HCT116 (cell line): ENCODE results near the gene RYR2. TPM values are rescaled to one million over a fixed set of nuclear protein-coding genes. Genes with fewer than 3 reads are reported as not detected.

Experiments
- ATAC-seq: fragments of 200-7000 bp; cut with Tn5 transposase; 2 replicates; pipeline ENCODE4 v1.9.1; 2020; ENCODE audit warnings: mild to moderate bottlenecking, moderate library complexity
- BruUV-seq: library from RNA; stranded (reverse); fragments of 400-500 nt; replicated peaks from 2 replicates; lab custom pipeline; 2021; lab: Mats Ljungman, UMichigan
- CTCF ChIA-PET: fragments of 300-600 bp; sonication (Branson Sonifier 250); formaldehyde crosslinking; loops from one replicate; lab custom pipeline; 2021; ENCODE audit warnings: antibody characterized with exemption; lab: Charles Lee
- POLR2A ChIA-PET: fragments of 300-600, 350-600 bp; sonication (Branson Sonifier 250); formaldehyde crosslinking; loops from one replicate; lab custom pipeline; 2021; ENCODE audit warnings: antibody characterized with exemption; lab: Charles Lee
- RAD21 ChIA-PET, 2 experiments: fragments of 300-600 bp; sonication (Branson Sonifier 250); formaldehyde crosslinking; loops; one replicate each; lab custom pipeline; 2023; ENCODE audit warnings: low total read pairs in 2 of 2; ENCODE audit not compliant: uncharacterized antibody in 2 of 2, unreplicated experiment in 2 of 2, low non-redundant PET in 1 of 2; lab: Charles Lee
- DNase-seq: peaks from one replicate; pipeline ENCODE4 v3.0.0-alpha.2; 2010; ENCODE audit warnings: low read depth, low spot score
- H2AFZ ChIP-seq: fragments of 200-600 bp; shearing (Covaris generic), sonication (generic); 2 replicates; pipeline ENCODE4 v1.6.1; 2017; ENCODE audit warnings: low read depth, mixed run types, mixed read lengths, antibody characterized with exemption, low read length; ENCODE audit not compliant: poor library complexity, severe bottlenecking
- H3K27ac ChIP-seq: 2 replicates; pipeline ENCODE4 v1.5.1; 2012; ENCODE audit warnings: low read depth, low read length
- H3K27me3 ChIP-seq: fragments of 200-600 bp; sonication (generic); 2 replicates; pipeline ENCODE4 v1.6.1; 2016; ENCODE audit warnings: mixed run types, low read length, mixed read lengths; ENCODE audit not compliant: insufficient read depth
- H3K36me3 ChIP-seq, 2 experiments: fragments of 200-500 bp in 1 of 2; fragments of 200-600 bp in 1 of 2; sonication (Bioruptor generic) in 1 of 2; sonication (generic) in 1 of 2; 2 replicates each; pipeline versions ENCODE4 v1.5.1 to v1.6.1; 2014 to 2016; ENCODE audit warnings: low read length in 2 of 2, inconsistent platforms in 1 of 2, mixed read lengths in 1 of 2, mixed run types in 1 of 2; ENCODE audit not compliant: insufficient read depth in 2 of 2, control insufficient read depth in 1 of 2
- H3K4me1 ChIP-seq, 2 experiments: fragments of 200-600 bp in 1 of 2; sonication (generic) in 1 of 2; 2 replicates each; pipeline versions ENCODE4 v1.5.1 to v1.6.1; 2012 to 2017; ENCODE audit warnings: low read length in 2 of 2, inconsistent platforms in 1 of 2, mild to moderate bottlenecking in 1 of 2, mixed read lengths in 1 of 2, mixed run types in 1 of 2, moderate library complexity in 1 of 2; ENCODE audit not compliant: insufficient read depth in 2 of 2, control insufficient read depth in 1 of 2
- H3K4me2 ChIP-seq: fragments of 200-600 bp; sonication (generic); 2 replicates; pipeline ENCODE4 v1.6.1; 2017; ENCODE audit warnings: mixed run types, low read length, mixed read lengths
- H3K4me3 ChIP-seq, 2 experiments: fragments of 200-600 bp in 1 of 2; sonication (generic) in 1 of 2; replicated peaks in 1 of 2; 2 replicates each; pipeline ENCODE4 v1.5.1; 2011 to 2016; ENCODE audit warnings: low read length in 2 of 2, control low read depth in 1 of 2, low read depth in 1 of 2, mild to moderate bottlenecking in 1 of 2, mixed read lengths in 1 of 2, mixed run types in 1 of 2
- H3K79me2 ChIP-seq: fragments of 200-600 bp; sonication (generic); 2 replicates; pipeline ENCODE4 v1.6.1; 2017; ENCODE audit warnings: mild to moderate bottlenecking, mixed run types, low read length, moderate library complexity, mixed read lengths; ENCODE audit not compliant: insufficient read depth
- H3K9ac ChIP-seq: fragments of 200-600 bp; sonication (generic); 2 replicates; pipeline ENCODE4 v1.6.1; 2016; ENCODE audit warnings: low read length, mixed read lengths
- H3K9me2 ChIP-seq: fragments of 200-600 bp; sonication (generic), shearing (Covaris generic); 2 replicates; pipeline ENCODE4 v1.6.1; 2017; ENCODE audit warnings: mixed run types, mild to moderate bottlenecking, moderate library complexity; ENCODE audit not compliant: insufficient read depth
- H3K9me3 ChIP-seq, 2 experiments: fragments of 200-500 bp in 1 of 2; fragments of 200-600 bp in 1 of 2; sonication (Bioruptor generic) in 1 of 2; sonication (generic) in 1 of 2; 2 replicates each; pipeline ENCODE4 v1.6.1; 2014 to 2017; ENCODE audit warnings: low read length in 2 of 2, mixed read lengths in 2 of 2, inconsistent platforms in 1 of 2, low read depth in 1 of 2, mild to moderate bottlenecking in 1 of 2, mixed run types in 1 of 2, moderate library complexity in 1 of 2; ENCODE audit not compliant: control insufficient read depth in 1 of 2, insufficient read depth in 1 of 2
- H4K20me1 ChIP-seq: fragments of 200-600 bp; sonication (generic), shearing (Covaris generic); 2 replicates; pipeline ENCODE4 v1.6.1; 2017; ENCODE audit warnings: mixed run types, mild to moderate bottlenecking, moderate library complexity; ENCODE audit not compliant: insufficient read depth
- CEBPB ChIP-seq: IDR thresholded peaks from 2 replicates; pipeline ENCODE4 v1.6.1; 2012; ENCODE audit warnings: low read depth
- ELF1 ChIP-seq: IDR thresholded peaks from 2 replicates; pipeline ENCODE4 v1.6.1; 2012; ENCODE audit warnings: low read depth, borderline replicate concordance
- EZH2phosphoT487 ChIP-seq: fragments of 200-600 bp; IDR thresholded peaks from 2 replicates; pipeline ENCODE4 v1.6.1; 2018; ENCODE audit warnings: antibody characterized with exemption, borderline replicate concordance
- FOSL1 ChIP-seq: IDR thresholded peaks from 2 replicates; pipeline ENCODE4 v1.6.1; 2012; ENCODE audit warnings: low read depth
- POLR2A ChIP-seq: IDR thresholded peaks from 2 replicates; pipeline ENCODE4 v1.7.0; 2011; ENCODE audit warnings: borderline replicate concordance; ENCODE audit not compliant: insufficient read depth, insufficient read length; ENCODE audit errors: extremely low read depth
- RAD21 ChIP-seq: IDR thresholded peaks from 2 replicates; pipeline ENCODE4 v1.6.1; 2012; ENCODE audit warnings: low read depth, mild to moderate bottlenecking
- SIN3A ChIP-seq: IDR thresholded peaks from 2 replicates; pipeline ENCODE4 v1.6.1; 2012; ENCODE audit warnings: low read depth
- SP1 ChIP-seq: IDR thresholded peaks from 2 replicates; pipeline ENCODE4 v1.6.1; 2012; ENCODE audit warnings: low read depth
- SRF ChIP-seq: IDR thresholded peaks from 2 replicates; pipeline ENCODE4 v1.6.1; 2012; ENCODE audit warnings: low read depth
- TCF7L2 ChIP-seq: IDR thresholded peaks from 2 replicates; pipeline ENCODE4 v1.7.0; 2011; ENCODE audit warnings: borderline replicate concordance, inconsistent platforms; ENCODE audit not compliant: insufficient read depth, insufficient read length; ENCODE audit errors: extremely low read depth
- YY1 ChIP-seq: IDR thresholded peaks from 2 replicates; pipeline ENCODE4 v1.6.1; 2011; ENCODE audit warnings: low read length, low read depth, moderate library complexity, mild to moderate bottlenecking; ENCODE audit not compliant: insufficient replicate concordance; ENCODE audit errors: extremely low read depth
- ZFX ChIP-seq: fragments of 450-650 bp; IDR thresholded peaks from 2 replicates; pipeline ENCODE4 v1.6.1; 2017
- intact Hi-C: fragments of 100-400 bp; cut with micrococcal nuclease; formaldehyde crosslinking; loops from 2 replicates; pipeline ENCODE4 v1.10.0; 2022
- total RNA-seq: library from RNA; stranded (reverse); gene quantifications from one replicate; pipeline ENCODE4 v1.2.1, GENCODE V29; 2021; ENCODE audit not compliant: unreplicated experiment
- TF ChIP-seq, protein P1 (sequence below), 3 experiments: fragments of 200-600 bp in 1 of 3; sonication (generic) in 1 of 3; IDR thresholded peaks in 2 of 3; conservative IDR thresholded peaks in 1 of 3; 2 replicates each; pipeline ENCODE4 v1.5.1; 2012 to 2017; ENCODE audit warnings: low read depth in 2 of 3, low read length in 2 of 3, antibody characterized with exemption in 1 of 3, borderline replicate concordance in 1 of 3, control low read depth in 1 of 3, mild to moderate bottlenecking in 1 of 3, mixed read lengths in 1 of 3, mixed run types in 1 of 3, moderate library complexity in 1 of 3; ENCODE audit not compliant: insufficient read depth in 1 of 3
- TF ChIP-seq, protein P2 (sequence below): IDR thresholded peaks from 2 replicates; pipeline ENCODE4 v1.6.1; 2012
- TF ChIP-seq, protein P3 (sequence below): IDR thresholded peaks from 2 replicates; pipeline ENCODE4 v1.6.1; 2011; ENCODE audit warnings: mild to moderate bottlenecking, low read length, moderate library complexity; ENCODE audit not compliant: insufficient replicate concordance; ENCODE audit errors: extremely low read depth
- TF ChIP-seq, protein P4 (sequence below): IDR thresholded peaks from 2 replicates; pipeline ENCODE4 v1.6.1; 2012
- TF ChIP-seq, protein P5 (sequence below): IDR thresholded peaks from 2 replicates; pipeline ENCODE4 v1.6.1; 2012; ENCODE audit warnings: low read depth

The RYR2 gene
- total RNA-seq, 1 experiment from 2014 or later, result 0.02 TPM

DNA sequence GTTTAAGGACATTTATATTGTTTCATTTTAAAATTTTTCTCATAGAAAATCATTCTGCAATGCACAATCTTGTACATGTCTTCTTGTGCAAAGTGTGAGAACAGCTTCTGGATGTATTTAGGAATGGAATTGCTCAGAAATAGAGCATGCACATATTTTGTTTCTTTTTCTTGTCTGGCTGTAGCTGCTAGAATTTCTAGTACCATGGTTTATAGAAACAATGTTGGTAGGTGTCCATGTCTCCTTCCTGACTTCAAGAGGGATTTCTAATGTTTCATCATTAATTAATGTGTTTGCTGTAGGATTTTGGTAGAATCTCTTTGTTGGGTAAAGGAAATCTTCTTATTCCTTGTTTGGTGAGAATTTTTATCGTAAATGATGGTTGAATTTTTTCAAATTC, 99.0 kb downstream of the RYR2 start:
- Histone ChIP-seq H3K4me1 (no peaks in the 10 kb centered on the region), H3K9ac (no peak overlapping the region), H3K4me2 (no peak overlapping the region), H3K79me2 (no peaks in the 10 kb centered on the region), H3K9me3 (no peaks in the 10 kb centered on the region), H3K27me3 (no peaks in the 10 kb centered on the region), H3K27ac (no peak overlapping the region), H2AFZ (no peak overlapping the region), H3K36me3 (no peaks in the 10 kb centered on the region), H3K9me2 (no peaks in the 10 kb centered on the region), H3K4me3 (no peak overlapping the region), H4K20me1 (no peaks in the 10 kb centered on the region)
- no TSS peak for BruUV-seq
- RAD21 ChIA-PET, result no interaction called here
- POLR2A ChIA-PET, result no interaction called here
- CTCF ChIA-PET, result no interaction called here
- DNase-seq (no peak), ATAC-seq (no peak)
- TF ChIP-seq, protein P1, sequence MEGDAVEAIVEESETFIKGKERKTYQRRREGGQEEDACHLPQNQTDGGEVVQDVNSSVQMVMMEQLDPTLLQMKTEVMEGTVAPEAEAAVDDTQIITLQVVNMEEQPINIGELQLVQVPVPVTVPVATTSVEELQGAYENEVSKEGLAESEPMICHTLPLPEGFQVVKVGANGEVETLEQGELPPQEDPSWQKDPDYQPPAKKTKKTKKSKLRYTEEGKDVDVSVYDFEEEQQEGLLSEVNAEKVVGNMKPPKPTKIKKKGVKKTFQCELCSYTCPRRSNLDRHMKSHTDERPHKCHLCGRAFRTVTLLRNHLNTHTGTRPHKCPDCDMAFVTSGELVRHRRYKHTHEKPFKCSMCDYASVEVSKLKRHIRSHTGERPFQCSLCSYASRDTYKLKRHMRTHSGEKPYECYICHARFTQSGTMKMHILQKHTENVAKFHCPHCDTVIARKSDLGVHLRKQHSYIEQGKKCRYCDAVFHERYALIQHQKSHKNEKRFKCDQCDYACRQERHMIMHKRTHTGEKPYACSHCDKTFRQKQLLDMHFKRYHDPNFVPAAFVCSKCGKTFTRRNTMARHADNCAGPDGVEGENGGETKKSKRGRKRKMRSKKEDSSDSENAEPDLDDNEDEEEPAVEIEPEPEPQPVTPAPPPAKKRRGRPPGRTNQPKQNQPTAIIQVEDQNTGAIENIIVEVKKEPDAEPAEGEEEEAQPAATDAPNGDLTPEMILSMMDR (IDR thresholded peaks at IDR 0.05 in 2 of 3, conservative IDR thresholded peaks at IDR 0.05 in 1 of 3; ENCODE audit: borderline replicate concordance in 1 of 3, insufficient read depth in 1 of 3, low read depth in 2 of 3, low read length in 2 of 3), result no peak
- TF ChIP-seq ZFX, result no peak
- TF ChIP-seq SP1, result no peak
- TF ChIP-seq, protein P2, sequence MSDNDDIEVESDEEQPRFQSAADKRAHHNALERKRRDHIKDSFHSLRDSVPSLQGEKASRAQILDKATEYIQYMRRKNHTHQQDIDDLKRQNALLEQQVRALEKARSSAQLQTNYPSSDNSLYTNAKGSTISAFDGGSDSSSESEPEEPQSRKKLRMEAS, result no peak
- TF ChIP-seq SIN3A, result no peak
- TF ChIP-seq RAD21, result no peak
- no peak for TF ChIP-seq TCF7L2
- no peak for TF ChIP-seq ELF1
- no peak for TF ChIP-seq SRF
- TF ChIP-seq CEBPB, result no peak
- no peak for TF ChIP-seq POLR2A
- TF ChIP-seq, protein P3, sequence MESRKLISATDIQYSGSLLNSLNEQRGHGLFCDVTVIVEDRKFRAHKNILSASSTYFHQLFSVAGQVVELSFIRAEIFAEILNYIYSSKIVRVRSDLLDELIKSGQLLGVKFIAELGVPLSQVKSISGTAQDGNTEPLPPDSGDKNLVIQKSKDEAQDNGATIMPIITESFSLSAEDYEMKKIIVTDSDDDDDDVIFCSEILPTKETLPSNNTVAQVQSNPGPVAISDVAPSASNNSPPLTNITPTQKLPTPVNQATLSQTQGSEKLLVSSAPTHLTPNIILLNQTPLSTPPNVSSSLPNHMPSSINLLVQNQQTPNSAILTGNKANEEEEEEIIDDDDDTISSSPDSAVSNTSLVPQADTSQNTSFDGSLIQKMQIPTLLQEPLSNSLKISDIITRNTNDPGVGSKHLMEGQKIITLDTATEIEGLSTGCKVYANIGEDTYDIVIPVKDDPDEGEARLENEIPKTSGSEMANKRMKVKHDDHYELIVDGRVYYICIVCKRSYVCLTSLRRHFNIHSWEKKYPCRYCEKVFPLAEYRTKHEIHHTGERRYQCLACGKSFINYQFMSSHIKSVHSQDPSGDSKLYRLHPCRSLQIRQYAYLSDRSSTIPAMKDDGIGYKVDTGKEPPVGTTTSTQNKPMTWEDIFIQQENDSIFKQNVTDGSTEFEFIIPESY, result no peak
- TF ChIP-seq, protein P4, sequence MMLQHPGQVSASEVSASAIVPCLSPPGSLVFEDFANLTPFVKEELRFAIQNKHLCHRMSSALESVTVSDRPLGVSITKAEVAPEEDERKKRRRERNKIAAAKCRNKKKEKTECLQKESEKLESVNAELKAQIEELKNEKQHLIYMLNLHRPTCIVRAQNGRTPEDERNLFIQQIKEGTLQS, result no peak
- TF ChIP-seq, protein P5, sequence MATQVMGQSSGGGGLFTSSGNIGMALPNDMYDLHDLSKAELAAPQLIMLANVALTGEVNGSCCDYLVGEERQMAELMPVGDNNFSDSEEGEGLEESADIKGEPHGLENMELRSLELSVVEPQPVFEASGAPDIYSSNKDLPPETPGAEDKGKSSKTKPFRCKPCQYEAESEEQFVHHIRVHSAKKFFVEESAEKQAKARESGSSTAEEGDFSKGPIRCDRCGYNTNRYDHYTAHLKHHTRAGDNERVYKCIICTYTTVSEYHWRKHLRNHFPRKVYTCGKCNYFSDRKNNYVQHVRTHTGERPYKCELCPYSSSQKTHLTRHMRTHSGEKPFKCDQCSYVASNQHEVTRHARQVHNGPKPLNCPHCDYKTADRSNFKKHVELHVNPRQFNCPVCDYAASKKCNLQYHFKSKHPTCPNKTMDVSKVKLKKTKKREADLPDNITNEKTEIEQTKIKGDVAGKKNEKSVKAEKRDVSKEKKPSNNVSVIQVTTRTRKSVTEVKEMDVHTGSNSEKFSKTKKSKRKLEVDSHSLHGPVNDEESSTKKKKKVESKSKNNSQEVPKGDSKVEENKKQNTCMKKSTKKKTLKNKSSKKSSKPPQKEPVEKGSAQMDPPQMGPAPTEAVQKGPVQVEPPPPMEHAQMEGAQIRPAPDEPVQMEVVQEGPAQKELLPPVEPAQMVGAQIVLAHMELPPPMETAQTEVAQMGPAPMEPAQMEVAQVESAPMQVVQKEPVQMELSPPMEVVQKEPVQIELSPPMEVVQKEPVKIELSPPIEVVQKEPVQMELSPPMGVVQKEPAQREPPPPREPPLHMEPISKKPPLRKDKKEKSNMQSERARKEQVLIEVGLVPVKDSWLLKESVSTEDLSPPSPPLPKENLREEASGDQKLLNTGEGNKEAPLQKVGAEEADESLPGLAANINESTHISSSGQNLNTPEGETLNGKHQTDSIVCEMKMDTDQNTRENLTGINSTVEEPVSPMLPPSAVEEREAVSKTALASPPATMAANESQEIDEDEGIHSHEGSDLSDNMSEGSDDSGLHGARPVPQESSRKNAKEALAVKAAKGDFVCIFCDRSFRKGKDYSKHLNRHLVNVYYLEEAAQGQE, result no peak
- TF ChIP-seq YY1, result no peak
- no peak for TF ChIP-seq EZH2phosphoT487
- TF ChIP-seq FOSL1, result no peak
- intact Hi-C loops, result no loop called here
